ENCODE results near the gene BEST1. TPM values are rescaled to one million over a fixed set of nuclear protein-coding genes. Genes with fewer than 3 reads are reported as not detected.

BEST1 gene
- polyA plus RNA-seq, 1 donor = 4.1 TPM

- DNase-seq = no peak
Measured at GRCh38 chr11:61914471-61915171, 35.5 kb upstream of the BEST1 start.

- DNase-seq = no peak
Measured at GRCh38 chr11:61916737-61917333, 33.3 kb upstream of the BEST1 start.

- DNase-seq = peak; percentile 59
Measured at GRCh38 chr11:61917334-61918109, 32.6 kb upstream of the BEST1 start, which contains the start of gene RAB3IL1. Gene RAB3IL1 (minus strand): TSS chr11:61917566. CDS start chr11:61917367, 199 bp downstream.

GRCh38 chr11:61918251-61918937 is 31.8 kb upstream of the BEST1 start:
- DNase-seq = no peak

- DNase-seq = no peak
Measured at GRCh38 chr11:61918938-61919704, 31.0 kb upstream of the BEST1 start.

GRCh38 chr11:61919705-61920631 is 30.2 kb upstream of the BEST1 start:
- DNase-seq = no peak

GRCh38 chr11:61921446-61921845 is 28.7 kb upstream of the BEST1 start:
- DNase-seq = no peak

GRCh38 chr11:61922539-61922938 is 27.6 kb upstream of the BEST1 start:
- peak; percentile 71 for DNase-seq

- DNase-seq = peak; percentile 84
Measured at GRCh38 chr11:61923166-61924063, 26.7 kb upstream of the BEST1 start.

- DNase-seq = no peak
Measured at GRCh38 chr11:61924064-61924455, 26.1 kb upstream of the BEST1 start.

GRCh38 chr11:61925736-61926135 is 24.4 kb upstream of the BEST1 start:
- DNase-seq = no peak

GRCh38 chr11:61926235-61926634 is 23.9 kb upstream of the BEST1 start:
- no peak for DNase-seq

GRCh38 chr11:61927501-61927900 is 22.6 kb upstream of the BEST1 start:
- no peak for DNase-seq

- DNase-seq = no peak
Measured at GRCh38 chr11:61928606-61929005, 21.5 kb upstream of the BEST1 start.

- no peak for DNase-seq
Measured at GRCh38 chr11:61930933-61931332, 19.2 kb upstream of the BEST1 start.

GRCh38 chr11:61935861-61936260 is 14.3 kb upstream of the BEST1 start:
- no peak for DNase-seq

GRCh38 chr11:61940466-61940865 is 9.7 kb upstream of the BEST1 start:
- no peak for DNase-seq

GRCh38 chr11:61945191-61945590 is 5.0 kb upstream of the BEST1 start:
- no peak for DNase-seq

GRCh38 chr11:61946894-61947293 is 3.3 kb upstream of the BEST1 start:
- no peak for DNase-seq

Measured in left kidney (tissue), 2 donors.